ENCODE data around the gene GTF3C5. TPM values are rescaled to one million over a fixed set of nuclear protein-coding genes. Genes with fewer than 3 reads are reported as not detected.

The GTF3C5 gene
- total RNA-seq, 2 donors from 2014 or later: 89.7 to 94.6 TPM

- H3K27ac ChIP-seq (ENCODE audit: low read depth, low read length): no peak overlapping the region
- no peak overlapping the region for H3K4me3 ChIP-seq (ENCODE audit: low read length)
- WGBS, 2 experiments (ENCODE audit: insufficient coverage in 1 of 2, insufficient read length in 1 of 2): 96% methylated on average over 14 to 20 of the region's 20 CpGs
- Mint-ChIP-seq H3K27me3 (ENCODE audit: insufficient read depth) (no peaks in the 10 kb centered on the region), H3K4me3 (no peak overlapping the region), H3K36me3 (ENCODE audit: low read depth) (peaks cover 74% of the 10 kb centered on the region), H3K27ac (no peak overlapping the region), H3K9me3 (no peaks in the 10 kb centered on the region), H3K4me1 (no peaks in the 10 kb centered on the region)
- no peak for DNase-seq
- no peaks in the 10 kb centered on the region for H3K27me3 ChIP-seq (ENCODE audit: control insufficient read depth, insufficient read depth, low read length, poor library complexity, severe bottlenecking)
- H3K4me1 ChIP-seq (ENCODE audit: control insufficient read depth, insufficient read depth, low read length): no peaks in the 10 kb centered on the region
- H3K36me3 ChIP-seq (ENCODE audit: control insufficient read depth, insufficient read depth, low read length): peaks cover 82% of the 10 kb centered on the region
- H3K9me3 ChIP-seq (ENCODE audit: control insufficient read depth, low read length): no peaks in the 10 kb centered on the region
- H3K9ac ChIP-seq (ENCODE audit: extremely low read depth, low read length, poor library complexity, severe bottlenecking): no peak overlapping the region
- no peak for TF ChIP-seq CTCF (conservative IDR thresholded peaks at IDR 0.05)
These were observed 20.6 kb downstream of the GTF3C5 start for GRCh38 chr9:133051281-133051900.

DNA sequence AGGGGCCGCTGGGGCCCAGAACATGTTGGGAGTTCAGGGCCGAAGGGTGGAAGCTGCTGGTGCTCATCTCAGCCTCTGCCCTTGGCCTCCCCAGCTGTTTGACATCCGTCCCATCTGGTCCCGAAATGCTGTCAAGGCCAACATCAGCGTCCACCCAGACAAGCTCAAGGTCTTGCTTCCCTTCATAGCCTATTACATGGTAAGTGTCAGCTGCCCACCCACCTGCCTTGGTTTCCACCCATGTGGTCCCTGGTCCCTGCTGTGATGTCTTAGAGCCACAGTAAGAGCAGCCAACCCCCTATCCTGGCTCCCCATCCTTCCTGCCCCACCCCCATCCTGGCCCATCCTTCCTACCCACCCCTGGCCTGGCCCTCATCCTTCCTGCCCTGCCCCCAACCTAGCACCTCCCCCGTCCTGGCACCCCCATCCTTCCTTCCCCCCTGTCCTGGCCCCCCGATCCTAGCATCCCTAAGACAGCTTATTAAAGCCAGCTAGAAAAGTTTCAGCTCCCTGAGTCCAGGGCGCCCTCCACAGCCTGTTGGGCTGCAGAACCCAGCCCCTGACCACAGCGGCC, 21.3 kb downstream of the GTF3C5 start:
- H3K27me3 ChIP-seq (ENCODE audit: control insufficient read depth, insufficient read depth, low read length, poor library complexity, severe bottlenecking): no peaks in the 10 kb centered on the region
- no peak overlapping the region for H3K9ac ChIP-seq (ENCODE audit: extremely low read depth, low read length, poor library complexity, severe bottlenecking)
- TF ChIP-seq CTCF (conservative IDR thresholded peaks at IDR 0.05): no peak
- H3K27ac ChIP-seq (ENCODE audit: low read depth, low read length): no peak overlapping the region
- Mint-ChIP-seq H3K9me3 (no peaks in the 10 kb centered on the region), H3K4me3 (no peak overlapping the region), H3K27me3 (ENCODE audit: insufficient read depth) (no peaks in the 10 kb centered on the region), H3K4me1 (no peaks in the 10 kb centered on the region), H3K27ac (no peak overlapping the region), H3K36me3 (ENCODE audit: low read depth) (peaks cover 71% of the 10 kb centered on the region)
- DNase-seq: no peak
- no peak overlapping the region for H3K4me3 ChIP-seq (ENCODE audit: low read length)
- no peaks in the 10 kb centered on the region for H3K4me1 ChIP-seq (ENCODE audit: control insufficient read depth, insufficient read depth, low read length)
- no peaks in the 10 kb centered on the region for H3K9me3 ChIP-seq (ENCODE audit: control insufficient read depth, low read length)
- 96% methylated on average over 5 to 8 of the region's 9 CpGs for WGBS, 2 experiments (ENCODE audit: insufficient coverage in 1 of 2, insufficient read length in 1 of 2)
- H3K36me3 ChIP-seq (ENCODE audit: control insufficient read depth, insufficient read depth, low read length): peaks cover 79% of the 10 kb centered on the region

- DNase-seq: no peak
- H3K9ac ChIP-seq (ENCODE audit: extremely low read depth, low read length, poor library complexity, severe bottlenecking): no peak overlapping the region
- WGBS, 2 experiments (ENCODE audit: insufficient coverage in 1 of 2, insufficient read length in 1 of 2): 94 to 98% methylated on average over 10 to 24 of the region's 24 CpGs
- Mint-ChIP-seq H3K9me3 (no peaks in the 10 kb centered on the region), H3K4me3 (no peak overlapping the region), H3K36me3 (ENCODE audit: low read depth) (peaks cover 75% of the 10 kb centered on the region), H3K4me1 (peaks cover 7% of the 10 kb centered on the region), H3K27ac (no peak overlapping the region), H3K27me3 (ENCODE audit: insufficient read depth) (peaks cover 14% of the 10 kb centered on the region)
- H3K27me3 ChIP-seq (ENCODE audit: control insufficient read depth, insufficient read depth, low read length, poor library complexity, severe bottlenecking): no peaks in the 10 kb centered on the region
- no peaks in the 10 kb centered on the region for H3K9me3 ChIP-seq (ENCODE audit: control insufficient read depth, low read length)
- H3K36me3 ChIP-seq (ENCODE audit: control insufficient read depth, insufficient read depth, low read length): peaks cover 67% of the 10 kb centered on the region
- no peak overlapping the region for H3K4me3 ChIP-seq (ENCODE audit: low read length)
- no peak for TF ChIP-seq CTCF (conservative IDR thresholded peaks at IDR 0.05)
- no peak overlapping the region for H3K27ac ChIP-seq (ENCODE audit: low read depth, low read length)
- H3K4me1 ChIP-seq (ENCODE audit: control insufficient read depth, insufficient read depth, low read length): no peaks in the 10 kb centered on the region
These were observed 23.5 kb downstream of the GTF3C5 start for GRCh38 chr9:133054194-133054890.

Data from endodermal cell (in vitro differentiated cells).